Gastroesophageal sphincter (tissue), 3 donors: ENCODE measurements around the gene NDUFS6.

Experiments used
- EP300 ChIP-seq: sonication (generic); formaldehyde crosslinking; IDR thresholded peaks from one replicate; pipeline ENCODE4 v1.6.1; 2017; ENCODE audit warnings: antibody characterized with exemption, mild to moderate bottlenecking
- TF ChIP-seq, protein P1 (sequence below), 4 experiments: fragments of 200-600 bp in 2 of 4; fragments of 450-650 bp in 2 of 4; sonication (generic) in 1 of 4; IDR thresholded peaks; one replicate each; pipeline ENCODE4 v1.5.1; 2017 to 2019; ENCODE audit warnings: antibody characterized with exemption in 4 of 4, mild to moderate bottlenecking in 2 of 4, moderate library complexity in 2 of 4

DNA sequence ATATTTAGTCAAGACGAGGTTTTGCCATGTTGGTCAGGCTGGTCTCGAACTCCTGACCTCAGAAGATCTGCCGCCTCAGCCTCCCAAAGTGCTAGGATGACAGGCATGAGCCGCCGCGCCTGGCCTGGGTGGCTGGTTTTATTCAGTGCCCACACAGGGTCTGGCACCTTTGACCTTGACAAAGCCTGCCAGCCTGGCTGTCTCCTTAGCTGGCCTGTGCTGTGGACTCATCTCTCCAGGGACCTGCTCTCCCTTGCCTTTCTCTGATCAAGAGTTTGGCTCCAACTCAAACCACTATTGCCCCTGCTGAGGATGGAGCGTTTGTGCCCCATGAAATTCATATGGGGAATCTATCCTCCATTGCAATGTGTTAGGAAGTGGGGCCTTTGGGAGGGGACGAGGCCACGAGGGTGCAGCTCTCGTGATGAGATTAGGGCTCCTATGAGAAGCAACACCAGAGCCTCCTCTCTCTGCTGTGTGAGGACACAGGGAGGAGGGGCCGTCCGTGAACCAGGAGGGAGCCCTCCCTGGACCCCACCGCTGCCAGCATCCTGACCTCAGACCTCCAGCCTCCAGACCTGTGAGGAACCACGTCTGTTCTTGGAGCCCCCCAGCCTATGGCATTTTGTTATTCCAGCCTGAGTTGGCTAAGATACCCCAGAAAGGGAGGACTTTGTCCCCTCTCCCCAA, 46.5 kb upstream of the NDUFS6 start:
- TF ChIP-seq, protein P1, sequence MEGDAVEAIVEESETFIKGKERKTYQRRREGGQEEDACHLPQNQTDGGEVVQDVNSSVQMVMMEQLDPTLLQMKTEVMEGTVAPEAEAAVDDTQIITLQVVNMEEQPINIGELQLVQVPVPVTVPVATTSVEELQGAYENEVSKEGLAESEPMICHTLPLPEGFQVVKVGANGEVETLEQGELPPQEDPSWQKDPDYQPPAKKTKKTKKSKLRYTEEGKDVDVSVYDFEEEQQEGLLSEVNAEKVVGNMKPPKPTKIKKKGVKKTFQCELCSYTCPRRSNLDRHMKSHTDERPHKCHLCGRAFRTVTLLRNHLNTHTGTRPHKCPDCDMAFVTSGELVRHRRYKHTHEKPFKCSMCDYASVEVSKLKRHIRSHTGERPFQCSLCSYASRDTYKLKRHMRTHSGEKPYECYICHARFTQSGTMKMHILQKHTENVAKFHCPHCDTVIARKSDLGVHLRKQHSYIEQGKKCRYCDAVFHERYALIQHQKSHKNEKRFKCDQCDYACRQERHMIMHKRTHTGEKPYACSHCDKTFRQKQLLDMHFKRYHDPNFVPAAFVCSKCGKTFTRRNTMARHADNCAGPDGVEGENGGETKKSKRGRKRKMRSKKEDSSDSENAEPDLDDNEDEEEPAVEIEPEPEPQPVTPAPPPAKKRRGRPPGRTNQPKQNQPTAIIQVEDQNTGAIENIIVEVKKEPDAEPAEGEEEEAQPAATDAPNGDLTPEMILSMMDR (IDR thresholded peaks at IDR 0.05), result no peak
- TF ChIP-seq EP300, result no peak
